Spleen (tissue), 7 donors: Measurements from ENCODE around the gene ATF6.

Experiments used
- POLR2A ChIP-seq, 3 donors: fragments of 450-650 bp; IDR thresholded peaks; one replicate each; pipeline ENCODE4 v1.5.1; 2017; ENCODE audit warnings: antibody characterized with exemption in 3 of 3, mild to moderate bottlenecking in 1 of 3
- POLR2AphosphoS5 ChIP-seq, 3 donors: sonication (generic); formaldehyde crosslinking; IDR thresholded peaks; one replicate each; pipeline ENCODE4 v1.5.1; 2017; ENCODE audit warnings: antibody characterized with exemption in 3 of 3
- TF ChIP-seq, protein P1 (sequence below), 11 experiments: fragments of 200-600 bp in 7 of 11; fragments of 450-650 bp in 4 of 11; sonication (generic) in 4 of 11; IDR thresholded peaks in 8 of 11; conservative IDR thresholded peaks in 3 of 11; 1 replicate in 7 of 11; 2 replicates in 4 of 11; pipeline versions ENCODE4 v1.4.0 to v1.8.0; 2016 to 2021; ENCODE audit warnings: antibody characterized with exemption in 11 of 11, inconsistent platforms in 4 of 11, mild to moderate bottlenecking in 1 of 11
- donor health status: DM: no; HTN: no; CAD: no; lungs with moderate emphysema.
- donor health status: DM: no; HTN: no; CAD: no.
- donor health status: DM: no; HTN: no; CAD: no.

- TF ChIP-seq, protein P1, sequence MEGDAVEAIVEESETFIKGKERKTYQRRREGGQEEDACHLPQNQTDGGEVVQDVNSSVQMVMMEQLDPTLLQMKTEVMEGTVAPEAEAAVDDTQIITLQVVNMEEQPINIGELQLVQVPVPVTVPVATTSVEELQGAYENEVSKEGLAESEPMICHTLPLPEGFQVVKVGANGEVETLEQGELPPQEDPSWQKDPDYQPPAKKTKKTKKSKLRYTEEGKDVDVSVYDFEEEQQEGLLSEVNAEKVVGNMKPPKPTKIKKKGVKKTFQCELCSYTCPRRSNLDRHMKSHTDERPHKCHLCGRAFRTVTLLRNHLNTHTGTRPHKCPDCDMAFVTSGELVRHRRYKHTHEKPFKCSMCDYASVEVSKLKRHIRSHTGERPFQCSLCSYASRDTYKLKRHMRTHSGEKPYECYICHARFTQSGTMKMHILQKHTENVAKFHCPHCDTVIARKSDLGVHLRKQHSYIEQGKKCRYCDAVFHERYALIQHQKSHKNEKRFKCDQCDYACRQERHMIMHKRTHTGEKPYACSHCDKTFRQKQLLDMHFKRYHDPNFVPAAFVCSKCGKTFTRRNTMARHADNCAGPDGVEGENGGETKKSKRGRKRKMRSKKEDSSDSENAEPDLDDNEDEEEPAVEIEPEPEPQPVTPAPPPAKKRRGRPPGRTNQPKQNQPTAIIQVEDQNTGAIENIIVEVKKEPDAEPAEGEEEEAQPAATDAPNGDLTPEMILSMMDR (IDR thresholded peaks at IDR 0.05 in 8 of 11, conservative IDR thresholded peaks at IDR 0.05 in 3 of 11), result peak in 7 of 11 experiments; percentile 12 to 42 (median 27)
- no peak for TF ChIP-seq POLR2A (IDR thresholded peaks at IDR 0.05)
- peak in 2 of 3 donors; percentile 68 to 70 for TF ChIP-seq POLR2AphosphoS5 (IDR thresholded peaks at IDR 0.05)
Measured at GRCh38 chr1:161725908-161726472, 40.1 kb upstream of the ATF6 start.
